ENCODE data around the gene DZIP1L. TPM values are rescaled to one million over a fixed set of nuclear protein-coding genes. Genes with fewer than 3 reads are reported as not detected.

The DZIP1L gene
- total RNA-seq, 1 donor from 2014 or later: 23.0 TPM

GRCh38 chr3:138135833-138136194 is 20.4 kb upstream of the DZIP1L start:
- no peak overlapping the region for H3K27ac Mint-ChIP-seq (ENCODE audit: unreplicated experiment)
- no peak for TF ChIP-seq CTCF (IDR thresholded peaks at IDR 0.05)
- no peaks in the 10 kb centered on the region for H3K4me1 Mint-ChIP-seq (ENCODE audit: low read depth)
- no peaks in the 10 kb centered on the region for H3K36me3 Mint-ChIP-seq (ENCODE audit: low read depth)
- no peak for DNase-seq (ENCODE audit: low spot score)
- H3K27me3 Mint-ChIP-seq (ENCODE audit: low read depth): peaks cover 16% of the 10 kb centered on the region
- no peak overlapping the region for H3K4me3 Mint-ChIP-seq (ENCODE audit: unreplicated experiment)
- H3K9me3 Mint-ChIP-seq (ENCODE audit: low read depth): no peaks in the 10 kb centered on the region

GRCh38 chr3:138135146-138135832 is 19.9 kb upstream of the DZIP1L start:
- H3K27me3 Mint-ChIP-seq (ENCODE audit: low read depth): peaks cover 18% of the 10 kb centered on the region
- no peak overlapping the region for H3K4me3 Mint-ChIP-seq (ENCODE audit: unreplicated experiment)
- TF ChIP-seq CTCF (IDR thresholded peaks at IDR 0.05): no peak
- H3K27ac Mint-ChIP-seq (ENCODE audit: unreplicated experiment): no peak overlapping the region
- H3K36me3 Mint-ChIP-seq (ENCODE audit: low read depth): no peaks in the 10 kb centered on the region
- no peaks in the 10 kb centered on the region for H3K4me1 Mint-ChIP-seq (ENCODE audit: low read depth)
- DNase-seq (ENCODE audit: low spot score): no peak
- no peaks in the 10 kb centered on the region for H3K9me3 Mint-ChIP-seq (ENCODE audit: low read depth)

- no peak for TF ChIP-seq CTCF (IDR thresholded peaks at IDR 0.05)
- Mint-ChIP-seq H3K27me3 (ENCODE audit: low read depth) (peaks cover 18% of the 10 kb centered on the region), H3K9me3 (ENCODE audit: low read depth) (no peaks in the 10 kb centered on the region), H3K4me1 (ENCODE audit: low read depth) (no peaks in the 10 kb centered on the region), H3K36me3 (ENCODE audit: low read depth) (no peaks in the 10 kb centered on the region), H3K27ac (ENCODE audit: unreplicated experiment) (no peak within 1 kb of the TSS), H3K4me3 (ENCODE audit: unreplicated experiment) (no peak within 1 kb of the TSS)
- DNase-seq (ENCODE audit: low spot score): no peak
Observed at GRCh38 chr3:138132239-138132638, 16.8 kb upstream of the DZIP1L start, which contains the start of gene A4GNT. Gene A4GNT (minus strand): TSS chr3:138132390. CDS start chr3:138131256, 1,134 bp downstream.

GRCh38 chr3:138127636-138128365 is 12.4 kb upstream of the DZIP1L start:
- DNase-seq (ENCODE audit: low spot score): no peak
- no peaks in the 10 kb centered on the region for H3K36me3 Mint-ChIP-seq (ENCODE audit: low read depth)
- H3K4me3 Mint-ChIP-seq (ENCODE audit: unreplicated experiment): no peak overlapping the region
- peaks cover 3% of the 10 kb centered on the region for H3K9me3 Mint-ChIP-seq (ENCODE audit: low read depth)
- TF ChIP-seq CTCF (IDR thresholded peaks at IDR 0.05): no peak
- H3K27ac Mint-ChIP-seq (ENCODE audit: unreplicated experiment): no peak overlapping the region
- H3K27me3 Mint-ChIP-seq (ENCODE audit: low read depth): peaks cover 7% of the 10 kb centered on the region
- H3K4me1 Mint-ChIP-seq (ENCODE audit: low read depth): peaks cover 16% of the 10 kb centered on the region

GRCh38 chr3:138125548-138126221 is 10.3 kb upstream of the DZIP1L start:
- peaks cover 3% of the 10 kb centered on the region for H3K9me3 Mint-ChIP-seq (ENCODE audit: low read depth)
- H3K36me3 Mint-ChIP-seq (ENCODE audit: low read depth): no peaks in the 10 kb centered on the region
- peak overlapping the region; percentile 55 for H3K27ac Mint-ChIP-seq (ENCODE audit: unreplicated experiment)
- DNase-seq (ENCODE audit: low spot score): no peak
- peaks cover 2% of the 10 kb centered on the region for H3K27me3 Mint-ChIP-seq (ENCODE audit: low read depth)
- no peak overlapping the region for H3K4me3 Mint-ChIP-seq (ENCODE audit: unreplicated experiment)
- H3K4me1 Mint-ChIP-seq (ENCODE audit: low read depth): peaks cover 16% of the 10 kb centered on the region
- TF ChIP-seq CTCF (IDR thresholded peaks at IDR 0.05): no peak
